Progenitor cell of endocrine pancreas (in vitro differentiated cells): Measurements from ENCODE around the gene GPR157. TPM values are rescaled to one million over a fixed set of nuclear protein-coding genes. Genes with fewer than 3 reads are reported as not detected.

Experiments
- DNase-seq: peaks from one replicate; pipeline ENCODE4 v3.0.0; 2021; ENCODE audit warnings: low spot score; ENCODE audit not compliant: unreplicated experiment
- H3K27ac Mint-ChIP-seq: 2 replicates; pipeline ENCODE4 v1.8.0; 2021; ENCODE audit warnings: mild to moderate bottlenecking, moderate library complexity, mixed read lengths
- H3K27me3 Mint-ChIP-seq: 2 replicates; pipeline ENCODE4 v1.8.0; 2021; ENCODE audit warnings: mixed read lengths
- H3K36me3 Mint-ChIP-seq: 2 replicates; pipeline ENCODE4 v1.8.0; 2022; ENCODE audit warnings: mixed read lengths; ENCODE audit not compliant: insufficient read depth
- H3K4me1 Mint-ChIP-seq: 2 replicates; pipeline ENCODE4 v1.8.0; 2021; ENCODE audit warnings: low read depth, mixed read lengths
- H3K4me3 Mint-ChIP-seq: 2 replicates; pipeline ENCODE4 v1.8.0; 2021; ENCODE audit warnings: low read depth, mild to moderate bottlenecking, moderate library complexity, mixed read lengths
- H3K9me3 Mint-ChIP-seq: 2 replicates; pipeline ENCODE4 v1.8.0; 2021; ENCODE audit warnings: low read depth, mixed read lengths
- total RNA-seq: library from RNA; stranded (reverse); gene quantifications from 2 replicates; pipeline ENCODE4 v1.2.1, GENCODE V29; 2021
- TF ChIP-seq, protein P1 (sequence below): fragments of 200-600 bp; sonication (generic); IDR thresholded peaks from one replicate; pipeline ENCODE4 v1.5.0; 2021; ENCODE audit warnings: antibody characterized with exemption, mild to moderate bottlenecking; ENCODE audit not compliant: unreplicated experiment

GPR157 gene
- total RNA-seq, 1 donor from 2014 or later = 1.1 TPM

DNA sequence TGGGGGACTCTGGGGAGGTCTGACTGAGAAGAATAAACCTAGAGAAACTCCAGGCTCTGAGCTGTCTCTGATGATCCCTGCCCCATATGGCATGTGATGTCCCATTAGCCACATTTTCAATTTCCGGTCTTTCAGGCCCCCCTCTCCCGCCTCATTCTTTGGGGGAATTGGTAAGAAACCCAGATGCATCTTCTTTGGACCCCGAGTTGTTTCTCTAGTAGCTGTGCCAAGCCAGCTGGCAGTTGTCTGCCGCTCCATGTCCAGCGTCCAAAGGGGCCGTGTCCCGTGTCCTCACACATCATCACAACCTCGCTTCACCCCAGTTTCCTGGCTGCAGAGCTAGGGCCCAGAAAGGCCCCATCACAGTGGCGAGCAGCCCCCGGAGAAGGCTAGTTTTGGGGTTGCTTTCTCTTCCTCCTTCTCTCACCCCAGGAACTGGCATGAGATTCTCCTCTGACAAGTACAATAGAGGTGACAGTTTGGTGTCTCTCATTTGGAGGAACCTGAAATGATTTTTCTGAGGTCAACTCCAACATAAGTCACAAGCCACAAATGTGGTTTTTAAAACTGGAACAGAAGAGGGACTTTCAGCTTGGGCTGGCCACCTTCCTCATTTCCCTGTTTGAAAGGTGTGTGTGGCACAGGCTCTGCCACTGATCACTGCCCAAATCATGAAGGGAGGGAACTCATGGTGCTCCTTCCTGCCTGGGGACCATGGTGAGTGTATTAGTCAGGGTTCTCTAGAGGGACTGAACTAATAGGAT is 6.4 kb upstream of the GPR157 start:
- peaks cover 4% of the 10 kb centered on the region for H3K4me1 Mint-ChIP-seq
- H3K36me3 Mint-ChIP-seq = no peaks in the 10 kb centered on the region

DNA sequence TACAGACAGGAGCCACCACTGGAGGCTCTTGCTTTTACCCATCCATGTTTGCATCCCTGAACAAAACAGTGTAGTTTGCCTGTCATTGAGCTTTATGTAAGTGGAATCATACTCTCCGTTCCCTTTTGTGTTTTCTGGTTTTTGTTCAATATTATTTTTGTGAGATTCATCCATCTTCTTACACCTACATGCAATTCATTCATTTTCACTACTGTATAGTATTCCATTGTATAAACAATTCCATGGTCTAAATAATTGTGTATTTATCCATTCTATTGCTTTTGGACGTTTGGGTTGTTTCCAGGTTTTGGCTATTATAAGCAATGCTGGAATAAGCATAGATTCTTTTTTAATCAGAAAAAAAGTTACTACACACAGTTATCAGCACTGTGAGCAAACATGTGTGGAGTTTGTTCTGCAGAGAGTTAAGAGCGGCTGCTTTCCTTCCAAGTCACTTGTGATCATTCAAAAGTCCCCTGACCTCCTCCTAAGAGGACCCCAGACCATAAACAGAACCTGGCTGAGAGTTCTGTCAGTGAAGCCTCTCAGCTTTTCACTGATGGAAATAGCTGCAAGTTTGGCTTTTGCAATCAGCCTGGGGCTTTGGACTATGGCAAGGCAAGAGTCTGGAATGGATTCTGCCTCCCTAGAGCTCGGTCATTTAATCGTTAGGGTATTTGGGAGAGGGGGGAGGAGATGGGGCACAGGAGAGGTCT is 5.1 kb upstream of the GPR157 start:
- DNase-seq = no peak
- H3K27ac Mint-ChIP-seq = peak overlapping the region; percentile 26

More for the DNA sequence above, 6.4 kb upstream of the GPR157 start:
- Mint-ChIP-seq H3K9me3 (no peaks in the 10 kb centered on the region), H3K27me3 (peaks cover 6% of the 10 kb centered on the region), H3K4me3 (no peak overlapping the region), H3K27ac (no peak overlapping the region)
- no peak for DNase-seq
- TF ChIP-seq, protein P1, sequence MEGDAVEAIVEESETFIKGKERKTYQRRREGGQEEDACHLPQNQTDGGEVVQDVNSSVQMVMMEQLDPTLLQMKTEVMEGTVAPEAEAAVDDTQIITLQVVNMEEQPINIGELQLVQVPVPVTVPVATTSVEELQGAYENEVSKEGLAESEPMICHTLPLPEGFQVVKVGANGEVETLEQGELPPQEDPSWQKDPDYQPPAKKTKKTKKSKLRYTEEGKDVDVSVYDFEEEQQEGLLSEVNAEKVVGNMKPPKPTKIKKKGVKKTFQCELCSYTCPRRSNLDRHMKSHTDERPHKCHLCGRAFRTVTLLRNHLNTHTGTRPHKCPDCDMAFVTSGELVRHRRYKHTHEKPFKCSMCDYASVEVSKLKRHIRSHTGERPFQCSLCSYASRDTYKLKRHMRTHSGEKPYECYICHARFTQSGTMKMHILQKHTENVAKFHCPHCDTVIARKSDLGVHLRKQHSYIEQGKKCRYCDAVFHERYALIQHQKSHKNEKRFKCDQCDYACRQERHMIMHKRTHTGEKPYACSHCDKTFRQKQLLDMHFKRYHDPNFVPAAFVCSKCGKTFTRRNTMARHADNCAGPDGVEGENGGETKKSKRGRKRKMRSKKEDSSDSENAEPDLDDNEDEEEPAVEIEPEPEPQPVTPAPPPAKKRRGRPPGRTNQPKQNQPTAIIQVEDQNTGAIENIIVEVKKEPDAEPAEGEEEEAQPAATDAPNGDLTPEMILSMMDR = no peak

DNA sequence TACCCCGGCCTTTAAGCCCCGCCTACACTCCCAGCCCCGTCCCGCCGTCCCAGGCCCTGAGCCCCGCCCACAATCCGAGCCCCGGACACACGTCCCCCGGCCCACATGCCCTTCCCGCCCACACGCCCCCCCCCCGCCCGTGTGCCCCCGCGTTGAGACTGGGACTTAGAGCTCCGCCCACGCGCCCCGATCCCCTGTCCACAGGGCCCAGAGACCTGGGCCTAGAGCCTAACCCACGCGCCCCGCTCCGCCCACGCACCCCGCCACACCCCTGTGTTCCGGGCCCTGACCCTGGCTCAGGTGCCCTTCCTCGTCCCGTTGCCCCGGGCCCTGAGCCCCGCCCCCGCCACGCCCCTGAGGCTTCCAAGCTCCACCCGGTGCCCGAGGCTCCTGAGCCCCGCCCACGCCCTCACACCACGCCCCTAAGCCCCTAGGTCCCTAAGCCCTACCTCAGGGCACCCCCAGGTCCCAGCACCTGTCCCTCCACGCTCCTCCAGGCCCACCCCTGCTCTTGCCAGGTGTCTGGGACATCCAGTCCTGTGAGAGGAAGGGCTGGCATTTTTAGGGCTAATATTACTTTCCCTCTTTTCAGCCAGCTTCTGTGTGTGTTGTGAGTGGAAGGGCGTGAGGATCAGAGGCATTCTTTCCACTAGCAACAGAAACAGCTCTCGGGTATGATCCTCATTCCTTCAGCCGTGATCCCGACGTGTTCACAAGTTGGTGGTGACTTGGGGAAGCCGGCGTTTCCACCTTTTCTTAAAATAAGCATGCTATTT is 552 bp upstream of the GPR157 start:
- TF ChIP-seq, protein P1 = no peak
- Mint-ChIP-seq H3K27ac (no peak overlapping the region), H3K27me3 (peaks cover 20% of the 10 kb centered on the region), H3K9me3 (no peaks in the 10 kb centered on the region), H3K4me1 (peaks cover 8% of the 10 kb centered on the region), H3K4me3 (peak overlapping the region; percentile 68), H3K36me3 (no peaks in the 10 kb centered on the region)
- peak; percentile 73 for DNase-seq

More for the DNA sequence above, 5.1 kb upstream of the GPR157 start:
- Mint-ChIP-seq H3K27me3 (peaks cover 8% of the 10 kb centered on the region), H3K36me3 (no peaks in the 10 kb centered on the region), H3K4me3 (no peak overlapping the region), H3K9me3 (no peaks in the 10 kb centered on the region), H3K4me1 (peaks cover 4% of the 10 kb centered on the region)
- TF ChIP-seq, protein P1 = no peak

DNA sequence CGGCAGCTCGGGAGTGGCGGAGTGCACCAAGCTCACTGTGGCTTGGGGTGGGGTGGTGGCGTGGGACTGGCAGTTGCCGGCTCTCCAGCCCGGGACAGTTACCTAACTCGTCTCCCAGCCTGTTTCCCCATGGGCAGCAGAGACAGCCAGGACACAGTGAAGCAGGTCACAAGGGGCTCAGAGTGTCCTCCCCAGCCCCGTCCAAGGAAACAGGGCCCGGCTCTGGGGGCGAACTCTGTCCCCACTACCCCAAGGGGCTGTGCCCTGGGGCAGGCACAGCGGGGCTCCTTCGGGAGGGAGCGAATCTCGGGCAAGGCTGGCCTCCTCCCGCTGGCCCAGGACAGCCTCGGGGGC is 759 bp downstream of the GPR157 start:
- Mint-ChIP-seq H3K9me3 (no peaks in the 10 kb centered on the region), H3K27me3 (peaks cover 20% of the 10 kb centered on the region), H3K36me3 (no peaks in the 10 kb centered on the region), H3K27ac (no peak overlapping the region), H3K4me1 (peaks cover 6% of the 10 kb centered on the region), H3K4me3 (peak overlapping the region; percentile 78)
- no peak for DNase-seq
- TF ChIP-seq, protein P1 = no peak
